GM18868 (cell line): ENCODE data around the gene SDSL.

Source experiments
- ATAC-seq: cut with Tn5 transposase; IDR thresholded peaks from one replicate; pipeline ENCODE4 v1.9.1; 2021; ENCODE audit warnings: mild to moderate bottlenecking, moderate library complexity; ENCODE audit not compliant: unreplicated experiment

The SDSL gene

GRCh38 chr12:113422030-113422885, at the start of gene SDSL:
TSS of gene SDSL (plus strand) at chr12:113422380. CDS start at chr12:113427983, 5,603 bp downstream.
- ATAC-seq = peak; percentile 95

GRCh38 chr12:113373440-113373839, 48.7 kb upstream of the SDSL start:
- no peak for ATAC-seq

- no peak for ATAC-seq
Measured at GRCh38 chr12:113373969-113374368, 48.2 kb upstream of the SDSL start.

GRCh38 chr12:113374823-113375428, 47.3 kb upstream of the SDSL start:
- no peak for ATAC-seq

- ATAC-seq = no peak
Measured at GRCh38 chr12:113378291-113378690, 43.9 kb upstream of the SDSL start.

- no peak for ATAC-seq
Measured at GRCh38 chr12:113381220-113381619, 41.0 kb upstream of the SDSL start.

GRCh38 chr12:113382206-113382605, 40.0 kb upstream of the SDSL start:
- no peak for ATAC-seq

GRCh38 chr12:113384778-113385177, 37.4 kb upstream of the SDSL start:
- no peak for ATAC-seq

- no peak for ATAC-seq
Measured at GRCh38 chr12:113385282-113385882, 36.8 kb upstream of the SDSL start.

- no peak for ATAC-seq
Measured at GRCh38 chr12:113386866-113387566, 35.2 kb upstream of the SDSL start.

- ATAC-seq = no peak
Measured at GRCh38 chr12:113387631-113388030, 34.5 kb upstream of the SDSL start.

GRCh38 chr12:113388351-113388750, 33.8 kb upstream of the SDSL start:
- no peak for ATAC-seq

- ATAC-seq = no peak
Measured at GRCh38 chr12:113390064-113391043, 31.8 kb upstream of the SDSL start.

GRCh38 chr12:113391145-113391544, 31.0 kb upstream of the SDSL start:
- no peak for ATAC-seq

GRCh38 chr12:113391650-113392337, 30.4 kb upstream of the SDSL start:
- no peak for ATAC-seq

- ATAC-seq = no peak
Measured at GRCh38 chr12:113392520-113392919, 29.7 kb upstream of the SDSL start.

GRCh38 chr12:113392988-113393579, 29.1 kb upstream of the SDSL start:
- no peak for ATAC-seq

GRCh38 chr12:113393749-113394148, 28.4 kb upstream of the SDSL start:
- ATAC-seq = no peak

- ATAC-seq = no peak
Measured at GRCh38 chr12:113395119-113395518, 27.1 kb upstream of the SDSL start.
